Progenitor cell of endocrine pancreas (in vitro differentiated cells): ENCODE results near the gene PACS2. TPM values are rescaled to one million over a fixed set of nuclear protein-coding genes. Genes with fewer than 3 reads are reported as not detected.
A peak's percentile ranks its signal among the peaks of the same experiment; 100 is the strongest.
"Not testable (repeated sequence)": the region's sequence is repeated elsewhere in the genome, so short reads cannot be mapped to it uniquely, and the experiment has no call there.

Experiments
- DNase-seq: peaks from one replicate; pipeline ENCODE4 v3.0.0; 2021; ENCODE audit warnings: low spot score; ENCODE audit not compliant: unreplicated experiment
- H3K27ac Mint-ChIP-seq: 2 replicates; pipeline ENCODE4 v1.8.0; 2021; ENCODE audit warnings: mild to moderate bottlenecking, moderate library complexity, mixed read lengths
- H3K27me3 Mint-ChIP-seq: 2 replicates; pipeline ENCODE4 v1.8.0; 2021; ENCODE audit warnings: mixed read lengths
- H3K36me3 Mint-ChIP-seq: 2 replicates; pipeline ENCODE4 v1.8.0; 2022; ENCODE audit warnings: mixed read lengths; ENCODE audit not compliant: insufficient read depth
- H3K4me1 Mint-ChIP-seq: 2 replicates; pipeline ENCODE4 v1.8.0; 2021; ENCODE audit warnings: low read depth, mixed read lengths
- H3K4me3 Mint-ChIP-seq: 2 replicates; pipeline ENCODE4 v1.8.0; 2021; ENCODE audit warnings: low read depth, mild to moderate bottlenecking, moderate library complexity, mixed read lengths
- H3K9me3 Mint-ChIP-seq: 2 replicates; pipeline ENCODE4 v1.8.0; 2021; ENCODE audit warnings: low read depth, mixed read lengths
- total RNA-seq: library from RNA; stranded (reverse); gene quantifications from 2 replicates; pipeline ENCODE4 v1.2.1, GENCODE V29; 2021
- TF ChIP-seq, protein P1 (sequence below): fragments of 200-600 bp; sonication (generic); IDR thresholded peaks from one replicate; pipeline ENCODE4 v1.5.0; 2021; ENCODE audit warnings: antibody characterized with exemption, mild to moderate bottlenecking; ENCODE audit not compliant: unreplicated experiment

Gene PACS2
- total RNA-seq, 1 donor from 2014 or later, result 193 TPM

- TF ChIP-seq, protein P1, sequence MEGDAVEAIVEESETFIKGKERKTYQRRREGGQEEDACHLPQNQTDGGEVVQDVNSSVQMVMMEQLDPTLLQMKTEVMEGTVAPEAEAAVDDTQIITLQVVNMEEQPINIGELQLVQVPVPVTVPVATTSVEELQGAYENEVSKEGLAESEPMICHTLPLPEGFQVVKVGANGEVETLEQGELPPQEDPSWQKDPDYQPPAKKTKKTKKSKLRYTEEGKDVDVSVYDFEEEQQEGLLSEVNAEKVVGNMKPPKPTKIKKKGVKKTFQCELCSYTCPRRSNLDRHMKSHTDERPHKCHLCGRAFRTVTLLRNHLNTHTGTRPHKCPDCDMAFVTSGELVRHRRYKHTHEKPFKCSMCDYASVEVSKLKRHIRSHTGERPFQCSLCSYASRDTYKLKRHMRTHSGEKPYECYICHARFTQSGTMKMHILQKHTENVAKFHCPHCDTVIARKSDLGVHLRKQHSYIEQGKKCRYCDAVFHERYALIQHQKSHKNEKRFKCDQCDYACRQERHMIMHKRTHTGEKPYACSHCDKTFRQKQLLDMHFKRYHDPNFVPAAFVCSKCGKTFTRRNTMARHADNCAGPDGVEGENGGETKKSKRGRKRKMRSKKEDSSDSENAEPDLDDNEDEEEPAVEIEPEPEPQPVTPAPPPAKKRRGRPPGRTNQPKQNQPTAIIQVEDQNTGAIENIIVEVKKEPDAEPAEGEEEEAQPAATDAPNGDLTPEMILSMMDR, result no peak
- no peaks in the 10 kb centered on the region for H3K9me3 Mint-ChIP-seq
- no peak overlapping the region for H3K27ac Mint-ChIP-seq
- H3K4me3 Mint-ChIP-seq, result no peak overlapping the region
- no peak for DNase-seq
- no peaks in the 10 kb centered on the region for H3K27me3 Mint-ChIP-seq
- peaks cover 8% of the 10 kb centered on the region for H3K36me3 Mint-ChIP-seq
- H3K4me1 Mint-ChIP-seq, result peaks cover 2% of the 10 kb centered on the region
Observed at GRCh38 chr14:105356927-105357326, 42.4 kb downstream of the PACS2 start.

- no peaks in the 10 kb centered on the region for H3K27me3 Mint-ChIP-seq
- TF ChIP-seq, protein P1, result no peak
- no peak for DNase-seq
- peaks cover 8% of the 10 kb centered on the region for H3K36me3 Mint-ChIP-seq
- H3K4me3 Mint-ChIP-seq, result no peak overlapping the region
- no peaks in the 10 kb centered on the region for H3K4me1 Mint-ChIP-seq
- H3K9me3 Mint-ChIP-seq, result no peaks in the 10 kb centered on the region
- no peak overlapping the region for H3K27ac Mint-ChIP-seq
Observed at GRCh38 chr14:105357626-105358025, 43.1 kb downstream of the PACS2 start.

DNA sequence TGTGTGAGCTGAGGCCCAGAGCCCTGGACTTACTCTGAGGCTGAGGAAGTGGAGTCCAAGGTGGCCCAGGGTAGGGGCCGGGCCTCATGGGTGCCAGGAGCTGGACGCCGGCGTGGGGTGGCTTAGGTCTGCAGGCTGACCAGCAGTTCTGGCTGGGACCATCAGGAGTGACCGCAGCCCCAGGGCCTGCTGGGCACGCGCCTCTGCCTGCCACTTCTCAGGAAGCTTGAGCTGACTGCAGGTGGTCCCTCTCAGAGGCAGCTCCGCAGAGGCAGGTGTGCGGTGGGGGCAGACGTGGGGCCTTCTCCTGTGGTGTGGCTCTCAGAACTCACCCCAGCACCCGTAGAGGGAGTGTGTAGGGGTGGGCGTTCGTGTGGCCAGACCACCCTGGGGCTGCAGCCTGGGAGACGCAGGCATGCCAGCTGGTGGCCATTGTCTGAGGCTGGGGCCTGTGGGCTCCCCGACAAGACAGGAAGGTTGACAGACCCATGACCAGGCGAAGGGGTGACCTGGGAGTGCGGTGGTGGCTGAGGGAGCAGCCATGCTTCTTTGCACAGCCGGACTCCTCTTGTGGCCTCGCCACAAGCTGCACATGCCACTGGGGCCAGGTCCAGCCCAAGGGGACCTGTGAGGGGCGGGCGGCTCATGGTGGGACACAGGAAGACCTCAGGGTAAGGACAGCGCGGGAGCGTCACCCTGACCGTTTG, 43.7 kb downstream of the PACS2 start:
- DNase-seq, result no peak
- Mint-ChIP-seq H3K9me3 (no peaks in the 10 kb centered on the region), H3K27ac (no peak overlapping the region), H3K4me3 (no peak overlapping the region), H3K36me3 (peaks cover 9% of the 10 kb centered on the region), H3K27me3 (no peaks in the 10 kb centered on the region), H3K4me1 (no peaks in the 10 kb centered on the region)
- TF ChIP-seq, protein P1, result no peak

DNA sequence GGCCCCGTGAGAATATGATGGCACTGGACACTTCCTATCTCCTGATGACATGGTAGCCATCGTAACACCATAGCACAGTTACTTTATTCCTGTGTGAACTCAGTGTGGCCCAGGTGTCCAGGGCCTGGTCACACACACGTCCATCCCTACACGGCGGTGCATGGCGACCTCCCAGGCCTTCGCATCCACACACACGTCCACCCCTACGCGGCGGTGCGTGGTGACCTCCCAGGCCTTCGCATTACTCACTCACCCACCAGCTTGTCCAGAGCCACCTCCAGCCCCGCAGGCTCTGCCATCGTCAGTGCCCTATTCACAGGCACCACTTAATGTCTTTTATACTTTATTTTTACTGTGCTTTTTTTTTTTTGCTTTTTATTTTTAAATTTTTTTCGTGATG, 44.4 kb downstream of the PACS2 start:
- TF ChIP-seq, protein P1, result no peak
- peaks cover 11% of the 10 kb centered on the region for H3K36me3 Mint-ChIP-seq
- no peaks in the 10 kb centered on the region for H3K4me1 Mint-ChIP-seq
- no peak overlapping the region for H3K27ac Mint-ChIP-seq
- no peaks in the 10 kb centered on the region for H3K9me3 Mint-ChIP-seq
- no peak overlapping the region for H3K4me3 Mint-ChIP-seq
- H3K27me3 Mint-ChIP-seq, result no peaks in the 10 kb centered on the region
- DNase-seq, result no peak

DNA sequence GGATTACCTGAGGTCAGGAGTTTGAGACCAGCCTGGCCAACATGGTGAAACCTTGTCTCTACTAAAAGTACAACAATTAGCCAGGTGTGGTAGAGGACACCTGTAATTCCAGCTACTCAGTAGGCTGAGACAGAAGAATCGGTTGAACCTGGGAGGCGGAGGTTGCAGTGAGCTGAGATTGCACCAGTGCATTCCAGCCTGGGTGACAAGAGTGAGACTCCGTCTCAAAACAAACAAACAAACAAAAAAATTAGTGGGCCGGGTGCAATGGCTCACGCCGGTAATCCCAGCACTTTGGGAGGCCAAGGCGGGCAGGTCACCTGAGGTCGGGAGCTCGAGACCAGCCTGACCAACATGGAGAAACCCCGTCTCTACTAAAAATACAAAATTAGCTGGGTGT, 46.9 kb downstream of the PACS2 start:
- H3K9me3 Mint-ChIP-seq, H3K4me3 Mint-ChIP-seq, H3K27me3 Mint-ChIP-seq, DNase-seq, H3K4me1 Mint-ChIP-seq: not testable (repeated sequence)
- H3K27ac Mint-ChIP-seq, result peak overlapping the region; percentile 12
- H3K36me3 Mint-ChIP-seq, result peaks cover 11% of the 10 kb centered on the region
